Measurements from ENCODE around the gene ZBTB39.

GRCh38 chr12:57044889-57045288 lies 38.5 kb upstream of the ZBTB39 start:
- TF ChIP-seq CTCF (IDR thresholded peaks at IDR 0.05) = no peak
- TF ChIP-seq POLR2AphosphoS5 (IDR thresholded peaks at IDR 0.05; ENCODE audit: low read depth, low read length) = no peak
- no peak for TF ChIP-seq REST (IDR thresholded peaks at IDR 0.05; ENCODE audit: insufficient read depth in 1 of 2, low read depth in 2 of 2, low read length in 1 of 2)
- TF ChIP-seq SIN3A (IDR thresholded peaks at IDR 0.05; ENCODE audit: borderline replicate concordance, insufficient read depth, low read depth, low read length) = no peak
- no peak for TF ChIP-seq TCF7L2 (IDR thresholded peaks at IDR 0.05; ENCODE audit: low read depth, low read length)
